GM19455 (cell line): ENCODE results near the gene ULBP2.
"Not testable (repeated sequence)": the region's sequence is repeated elsewhere in the genome, so short reads cannot be mapped to it uniquely, and the experiment has no call there.

Source experiments
- ATAC-seq: cut with Tn5 transposase; IDR thresholded peaks from one replicate; pipeline ENCODE4 v1.9.1; 2021; ENCODE audit not compliant: unreplicated experiment

ULBP2 gene

GRCh38 chr6:149966319-149966718, 24.5 kb downstream of the ULBP2 start:
- not testable (repeated sequence) for ATAC-seq

GRCh38 chr6:149967591-149967990, 25.8 kb downstream of the ULBP2 start:
- ATAC-seq: no peak

GRCh38 chr6:149967999-149968398, 26.2 kb downstream of the ULBP2 start:
- not testable (repeated sequence) for ATAC-seq

- ATAC-seq: not testable (repeated sequence)
These were observed 27.1 kb downstream of the ULBP2 start for GRCh38 chr6:149968909-149969308.

- no peak for ATAC-seq
These were observed 27.8 kb downstream of the ULBP2 start for GRCh38 chr6:149969635-149970034.

GRCh38 chr6:149974394-149974793, 32.6 kb downstream of the ULBP2 start:
- not testable (repeated sequence) for ATAC-seq

GRCh38 chr6:149974825-149975224, 33.0 kb downstream of the ULBP2 start:
- ATAC-seq: no peak

- ATAC-seq: no peak
These were observed 33.6 kb downstream of the ULBP2 start for GRCh38 chr6:149975400-149975799.

- no peak for ATAC-seq
These were observed 35.4 kb downstream of the ULBP2 start for GRCh38 chr6:149977221-149977620.

GRCh38 chr6:149978610-149979009, 36.8 kb downstream of the ULBP2 start:
- no peak for ATAC-seq

- ATAC-seq: no peak
These were observed 37.5 kb downstream of the ULBP2 start for GRCh38 chr6:149979293-149979692.

GRCh38 chr6:149983145-149983544, 41.3 kb downstream of the ULBP2 start:
- no peak for ATAC-seq

- ATAC-seq: no peak
These were observed 43.0 kb downstream of the ULBP2 start for GRCh38 chr6:149984773-149985172.

GRCh38 chr6:149985481-149985937, 43.7 kb downstream of the ULBP2 start:
- ATAC-seq: no peak

GRCh38 chr6:149987602-149988107, 45.8 kb downstream of the ULBP2 start:
- ATAC-seq: no peak

GRCh38 chr6:149988550-149989346, 46.9 kb downstream of the ULBP2 start:
- no peak for ATAC-seq

- no peak for ATAC-seq
These were observed 48.4 kb downstream of the ULBP2 start for GRCh38 chr6:149990212-149990660.

- no peak for ATAC-seq
These were observed 49.1 kb downstream of the ULBP2 start for GRCh38 chr6:149990661-149991471.

GRCh38 chr6:149991472-149991795, 49.6 kb downstream of the ULBP2 start:
- not testable (repeated sequence) for ATAC-seq

GRCh38 chr6:149991838-149992237, 50.0 kb downstream of the ULBP2 start:
- ATAC-seq: no peak

GRCh38 chr6:149995235-149995750, 53.5 kb downstream of the ULBP2 start:
- ATAC-seq: no peak

- ATAC-seq: no peak
These were observed 54.2 kb downstream of the ULBP2 start for GRCh38 chr6:149995971-149996370.
